DMS153 treated with DMSO at 0.1 percent for 48 hours (cell line): ENCODE measurements around the gene UFD1.

Experiments used
- DNase-seq: peaks from one replicate; lab custom pipeline; 2025; ENCODE audit not compliant: unreplicated experiment; lab: John Stamatoyannopoulos, UW

The UFD1 gene

GRCh38 chr22:19472233-19472632 is 6.8 kb downstream of the UFD1 start:
- no peak for DNase-seq

- no peak for DNase-seq
These were observed 7.4 kb downstream of the UFD1 start for GRCh38 chr22:19471572-19471971.

- no peak for DNase-seq
These were observed 9.0 kb downstream of the UFD1 start for GRCh38 chr22:19470010-19470409.

DNA sequence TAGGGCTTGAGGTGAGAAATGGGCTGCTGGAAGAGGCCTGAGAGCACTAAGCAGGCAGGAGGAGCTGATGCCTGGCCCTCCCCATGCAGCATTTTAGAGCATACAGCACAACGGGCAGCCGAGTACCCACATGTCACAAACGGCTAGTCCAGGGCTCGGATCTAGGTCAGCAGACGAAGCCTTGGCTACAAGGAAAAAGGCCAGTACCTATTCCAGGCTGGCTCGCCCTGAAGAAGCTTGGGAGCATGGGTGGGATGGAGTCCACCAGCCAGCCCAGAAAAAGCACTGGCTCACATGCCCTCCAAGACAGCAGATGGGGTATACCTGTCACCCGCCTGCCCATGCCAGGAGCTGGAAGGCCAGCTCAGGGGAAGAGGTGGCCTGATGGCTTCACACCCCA is 9.6 kb downstream of the UFD1 start:
- DNase-seq = no peak

- no peak for DNase-seq
These were observed 11.1 kb downstream of the UFD1 start for GRCh38 chr22:19467912-19468311.

GRCh38 chr22:19466848-19467752 is 11.9 kb downstream of the UFD1 start:
- no peak for DNase-seq

DNA sequence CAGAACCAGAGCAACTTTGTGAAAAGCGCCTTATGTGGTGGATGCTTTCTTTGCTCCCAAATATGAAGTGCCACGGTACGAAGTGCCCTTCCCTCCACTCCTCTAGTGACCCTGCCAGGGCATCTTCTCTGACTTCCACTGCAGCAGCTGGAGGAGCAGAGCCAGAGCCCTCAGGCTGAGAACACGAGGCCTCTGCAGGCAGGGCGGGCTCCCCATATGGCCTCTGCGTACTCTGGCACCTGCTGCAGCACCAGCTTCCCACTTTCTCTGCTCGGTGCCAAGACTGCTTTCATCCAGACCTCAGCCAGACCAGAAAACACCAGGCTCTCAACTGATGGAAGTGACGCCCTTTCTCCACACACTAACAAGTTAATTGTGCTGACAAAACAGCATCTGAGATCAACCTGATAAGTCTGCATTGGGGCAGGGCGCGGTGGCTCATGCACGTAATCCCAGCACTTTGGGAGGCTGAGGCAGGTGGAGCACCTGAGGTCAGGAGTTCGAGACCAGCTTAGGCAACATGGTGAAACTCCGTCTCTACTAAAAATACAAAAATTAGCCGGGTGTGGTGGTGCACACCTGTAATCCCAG is 12.8 kb downstream of the UFD1 start:
- DNase-seq = no peak

DNA sequence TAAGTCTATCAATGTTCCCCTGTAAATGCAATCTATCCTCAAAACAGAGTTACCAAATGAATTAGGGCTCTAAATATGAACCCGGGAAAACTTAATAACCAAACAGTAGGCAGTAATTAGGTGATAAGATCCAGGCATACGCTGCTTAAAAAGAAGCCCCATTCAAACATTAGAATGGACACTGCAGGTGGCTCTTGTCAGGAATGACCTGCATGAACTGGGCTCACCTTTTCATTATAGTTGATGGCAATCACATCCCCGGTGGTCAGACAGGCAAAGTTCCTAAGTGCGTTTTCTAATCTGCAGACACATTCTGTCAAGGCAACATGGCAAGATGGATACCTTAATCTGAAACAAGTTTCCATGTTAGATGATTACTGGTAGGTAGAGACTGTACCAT is 14.0 kb downstream of the UFD1 start:
- no peak for DNase-seq

DNA sequence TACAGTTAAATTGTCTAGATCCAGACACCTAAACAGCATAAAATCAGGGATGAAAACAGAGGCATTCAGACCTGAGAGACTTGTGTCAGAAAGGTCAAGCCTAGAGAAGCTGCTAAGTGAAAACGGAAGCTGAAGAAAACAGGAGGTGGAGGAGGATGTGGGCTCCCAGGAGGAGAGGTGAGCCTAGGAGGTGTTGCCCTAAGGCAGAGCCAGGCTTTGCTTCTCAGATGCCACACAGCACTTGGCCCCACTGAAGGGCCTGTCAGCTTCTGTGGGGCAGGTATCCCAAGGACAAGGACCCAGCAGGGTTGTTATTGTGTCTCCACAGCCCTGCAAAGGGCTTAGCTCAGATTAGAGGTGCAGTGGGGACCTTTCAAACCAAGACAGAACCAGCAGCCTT is 14.4 kb downstream of the UFD1 start:
- DNase-seq = no peak

DNA sequence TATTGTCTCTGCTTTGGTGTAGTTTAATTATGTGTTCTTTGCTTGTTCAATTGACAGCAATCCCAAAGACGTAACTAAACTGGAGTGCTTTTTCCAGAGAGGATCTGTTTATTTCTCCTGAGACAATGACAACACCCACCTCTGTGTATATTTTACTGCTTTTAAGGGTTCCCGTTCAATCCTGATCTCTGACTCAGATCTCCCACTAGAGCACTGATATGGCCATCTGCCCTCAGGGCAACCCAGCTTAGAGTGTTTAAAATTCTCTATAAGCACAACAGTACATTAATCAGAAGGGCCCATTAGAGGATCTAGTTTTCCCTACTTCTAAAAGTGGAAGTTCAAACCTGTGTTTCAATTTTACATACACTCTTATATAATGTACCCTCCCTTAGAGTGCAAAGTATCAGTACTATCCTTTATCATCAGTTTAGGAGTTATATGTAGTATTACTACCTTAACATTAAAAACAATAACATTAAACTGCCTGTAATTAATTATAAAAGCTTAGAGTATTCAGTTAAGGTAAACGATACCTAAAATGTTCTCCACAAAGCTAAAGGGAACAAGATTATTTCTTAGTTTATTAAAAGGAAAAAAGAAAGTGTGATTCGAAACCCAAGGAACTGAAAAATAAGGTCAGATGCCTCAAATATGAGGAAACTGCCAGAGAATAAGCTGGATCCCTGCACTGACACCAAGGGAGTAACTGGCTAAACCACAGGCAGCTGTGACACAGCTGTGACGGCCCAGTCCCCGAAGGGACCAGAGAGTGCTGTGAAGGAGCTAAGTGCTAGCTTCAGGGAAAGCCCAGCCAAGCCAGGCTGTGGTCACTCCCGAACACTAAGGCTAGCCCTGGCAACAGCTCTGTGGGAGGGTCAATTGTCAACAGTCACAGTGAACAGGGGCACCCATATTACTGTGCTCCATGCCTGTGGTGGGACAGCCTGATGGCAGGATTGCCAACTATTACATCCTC is 15.2 kb downstream of the UFD1 start:
- DNase-seq = no peak

DNA sequence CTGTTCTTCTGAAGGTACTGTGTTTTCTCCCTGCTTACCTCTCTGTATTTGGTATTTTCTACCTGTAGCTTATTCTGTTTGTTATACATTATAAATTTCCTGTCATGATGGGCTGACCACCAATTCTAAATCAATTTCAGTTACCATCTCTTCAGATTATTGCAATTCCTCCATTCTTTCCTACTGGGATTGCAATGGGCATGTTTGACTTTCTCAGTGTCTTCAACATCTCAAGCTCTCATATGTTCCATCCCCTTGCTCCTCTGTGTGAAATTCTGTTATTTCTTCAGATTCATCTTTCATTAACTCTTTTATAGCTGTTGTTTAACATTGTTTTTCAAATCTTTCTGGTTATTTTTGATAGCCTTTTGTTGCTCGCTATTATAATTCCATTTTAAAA is 16.0 kb downstream of the UFD1 start:
- no peak for DNase-seq

DNA sequence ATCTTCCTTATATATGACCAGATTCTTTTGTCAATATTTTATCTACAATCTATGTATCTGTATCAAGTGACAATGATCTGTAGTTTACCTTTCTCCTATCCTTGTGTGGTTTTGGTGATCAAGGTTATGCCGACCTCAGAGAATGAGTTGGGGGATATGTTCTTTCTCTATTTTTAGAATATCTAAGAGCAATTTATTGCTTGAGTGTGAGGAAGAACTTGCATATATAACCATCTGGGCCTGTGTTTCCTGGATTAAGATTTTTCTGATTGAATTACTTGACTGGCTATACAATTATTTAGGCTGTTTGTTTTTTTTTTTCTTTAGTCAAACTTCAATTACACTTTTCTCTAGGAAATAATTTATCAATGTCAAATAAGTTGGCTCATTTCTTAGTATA is 17.5 kb downstream of the UFD1 start:
- DNase-seq = no peak

DNA sequence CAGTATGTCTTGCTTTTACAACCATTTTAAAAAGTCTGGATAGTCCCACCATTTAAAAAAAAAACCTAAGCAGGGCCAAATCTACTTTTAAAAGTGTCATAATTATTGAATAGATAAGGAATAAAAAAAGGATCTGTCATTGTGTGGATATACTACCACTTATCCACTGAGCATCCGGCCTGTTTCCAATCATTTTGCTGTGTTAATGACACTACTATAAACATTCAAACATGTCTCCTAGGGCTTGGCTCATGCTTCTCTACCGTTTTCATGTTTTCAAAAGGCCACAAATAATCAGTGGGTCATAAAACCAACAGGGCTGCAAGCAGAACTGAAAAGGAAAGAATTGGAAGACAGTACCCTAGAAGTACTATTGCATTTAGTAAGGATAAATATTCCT is 19.0 kb downstream of the UFD1 start:
- no peak for DNase-seq

GRCh38 chr22:19457828-19458428 is 21.1 kb downstream of the UFD1 start:
- no peak for DNase-seq

DNA sequence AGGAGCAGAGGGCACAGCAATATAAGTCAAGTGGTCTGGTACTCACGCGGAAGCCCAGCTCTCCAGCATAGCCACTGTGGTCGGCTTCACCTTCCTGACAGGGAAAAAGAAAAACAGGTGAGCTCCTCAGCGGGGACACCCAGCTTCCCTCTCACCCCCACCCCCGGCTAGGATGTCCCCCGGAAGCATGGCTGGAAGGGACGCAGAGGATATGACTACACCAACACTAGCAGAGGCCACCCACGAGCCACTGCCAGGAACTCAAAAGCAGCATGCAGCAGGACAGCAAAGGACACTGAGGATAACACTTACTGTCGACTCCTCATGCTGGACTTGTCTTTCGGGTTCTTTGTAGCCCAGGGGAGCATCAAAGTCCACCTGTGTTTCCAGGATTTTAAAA is 22.5 kb downstream of the UFD1 start:
- DNase-seq = no peak

DNA sequence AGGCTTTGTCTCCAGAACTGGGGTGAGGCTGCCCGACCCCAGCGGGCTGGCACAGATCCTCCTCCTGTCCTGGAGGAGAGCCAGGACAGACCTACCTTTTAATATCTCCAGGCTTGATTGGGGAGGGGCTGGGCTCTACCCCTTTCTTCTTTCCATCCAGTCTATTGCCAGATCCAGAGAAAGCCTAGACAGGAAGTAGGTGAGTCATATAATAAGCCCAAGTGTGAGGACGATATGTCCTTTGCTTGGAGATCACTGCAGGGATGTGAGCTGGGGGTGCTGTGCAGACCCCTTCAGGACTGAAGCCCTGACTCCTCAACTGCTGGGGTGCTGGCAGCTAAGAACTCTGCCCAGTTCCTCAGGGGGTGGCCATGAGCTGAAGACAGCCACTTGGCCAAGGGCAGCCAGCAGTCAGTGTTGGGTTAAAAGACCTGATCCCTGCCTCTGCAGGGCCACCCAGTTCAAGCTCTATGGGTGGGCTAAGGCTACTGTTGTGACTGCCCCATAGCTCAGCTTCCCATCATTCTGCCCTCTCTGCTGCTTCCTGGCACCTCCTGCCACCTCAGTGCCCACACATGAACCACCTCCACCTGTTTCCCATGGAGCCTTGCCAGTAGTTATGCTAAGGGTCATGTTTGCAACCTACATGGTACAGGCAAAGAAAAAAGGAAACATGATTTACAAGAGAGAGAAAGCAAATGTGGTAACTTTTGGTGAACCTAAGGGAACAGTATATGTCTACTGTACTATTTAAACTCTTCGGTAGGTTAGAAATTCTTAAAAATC is 23.2 kb downstream of the UFD1 start:
- DNase-seq = no peak

- no peak for DNase-seq
These were observed 24.0 kb downstream of the UFD1 start for GRCh38 chr22:19455033-19455432.

- no peak for DNase-seq
These were observed 24.8 kb downstream of the UFD1 start for GRCh38 chr22:19454156-19454555.

GRCh38 chr22:19453718-19454117 is 25.3 kb downstream of the UFD1 start:
- DNase-seq = no peak

DNA sequence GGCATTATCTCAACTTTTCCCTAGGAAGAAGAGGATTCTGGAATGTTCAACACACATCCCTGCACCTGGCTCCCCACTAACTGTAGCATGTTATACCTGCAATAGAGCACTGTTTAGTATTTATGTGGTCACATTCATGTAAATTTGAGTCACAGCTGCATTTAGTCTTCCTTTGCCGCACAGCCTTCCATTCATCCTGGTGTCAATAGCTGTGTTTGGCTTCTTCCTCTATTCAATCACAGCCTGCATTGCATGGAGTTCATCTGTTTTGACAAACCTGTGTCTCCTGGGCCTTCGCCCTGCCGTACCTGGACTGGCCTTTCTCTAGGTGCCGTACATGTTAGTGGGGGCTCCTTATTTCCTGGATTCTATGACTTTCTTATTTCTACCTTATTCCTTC is 27.4 kb downstream of the UFD1 start:
- no peak for DNase-seq
